GM19023 (cell line): ENCODE results near the gene TSPAN33.
"Not testable (repeated sequence)": the region's sequence is repeated elsewhere in the genome, so short reads cannot be mapped to it uniquely, and the experiment has no call there.

Source experiments
- ATAC-seq: cut with Tn5 transposase; IDR thresholded peaks from one replicate; pipeline ENCODE4 v1.9.1; 2021; ENCODE audit warnings: mild to moderate bottlenecking, moderate library complexity; ENCODE audit not compliant: unreplicated experiment

The TSPAN33 gene

GRCh38 chr7:129144095-129144833 is at the start of gene TSPAN33:
TSS of gene TSPAN33 (plus strand) at chr7:129144707. CDS start at chr7:129144981, 274 bp downstream.
- peak; percentile 67 for ATAC-seq

- ATAC-seq, result peak; percentile 72
Observed at GRCh38 chr7:129095258-129095657, 49.2 kb upstream of the TSPAN33 start.

- no peak for ATAC-seq
Observed at GRCh38 chr7:129098409-129099084, 46.0 kb upstream of the TSPAN33 start.

GRCh38 chr7:129100827-129101166 is 43.7 kb upstream of the TSPAN33 start:
- no peak for ATAC-seq

GRCh38 chr7:129101746-129102145 is 42.8 kb upstream of the TSPAN33 start:
- no peak for ATAC-seq

GRCh38 chr7:129103561-129104324 is 40.8 kb upstream of the TSPAN33 start:
- no peak for ATAC-seq

GRCh38 chr7:129108581-129108980 is 35.9 kb upstream of the TSPAN33 start:
- no peak for ATAC-seq

- ATAC-seq, result no peak
Observed at GRCh38 chr7:129110258-129110981, 34.1 kb upstream of the TSPAN33 start.

- no peak for ATAC-seq
Observed at GRCh38 chr7:129110982-129111376, 33.5 kb upstream of the TSPAN33 start.

- no peak for ATAC-seq
Observed at GRCh38 chr7:129115676-129116075, 28.8 kb upstream of the TSPAN33 start.

GRCh38 chr7:129118182-129118581 is 26.3 kb upstream of the TSPAN33 start:
- no peak for ATAC-seq

GRCh38 chr7:129118976-129119375 is 25.5 kb upstream of the TSPAN33 start:
- no peak for ATAC-seq

GRCh38 chr7:129121501-129122077 is 22.9 kb upstream of the TSPAN33 start:
- not testable (repeated sequence) for ATAC-seq

GRCh38 chr7:129122078-129122750 is 22.3 kb upstream of the TSPAN33 start:
- ATAC-seq, result peak; percentile 45

GRCh38 chr7:129122751-129123509 is 21.6 kb upstream of the TSPAN33 start:
- peak; percentile 62 for ATAC-seq

- peak; percentile 34 for ATAC-seq
Observed at GRCh38 chr7:129123510-129123857, 21.0 kb upstream of the TSPAN33 start.

- ATAC-seq, result no peak
Observed at GRCh38 chr7:129126314-129126713, 18.2 kb upstream of the TSPAN33 start.

GRCh38 chr7:129127154-129127553 is 17.4 kb upstream of the TSPAN33 start:
- no peak for ATAC-seq

GRCh38 chr7:129127601-129128000 is 16.9 kb upstream of the TSPAN33 start:
- no peak for ATAC-seq
